H1 (cell line): ENCODE measurements around the gene EPB41L4B. TPM values are rescaled to one million over a fixed set of nuclear protein-coding genes. Genes with fewer than 3 reads are reported as not detected.

Source experiments
- RBBP5 ChIP-seq: IDR thresholded peaks from 2 replicates; pipeline ENCODE4 v1.7.1; 2012; ENCODE audit warnings: low read depth, mild to moderate bottlenecking, inconsistent platforms, low read length, moderate library complexity, borderline replicate concordance
- SAP30 ChIP-seq: fragments of 300-600 bp; sonication (generic); IDR thresholded peaks from 2 replicates; pipeline ENCODE4 v1.7.1; 2012; ENCODE audit warnings: low read length, moderate library complexity, mild to moderate bottlenecking, inconsistent platforms; ENCODE audit not compliant: insufficient read depth, insufficient replicate concordance
- SIRT6 ChIP-seq: IDR thresholded peaks from one replicate; pipeline ENCODE4 v1.7.1; 2012; ENCODE audit warnings: low read length, inconsistent platforms
- USF2 ChIP-seq: IDR thresholded peaks from 2 replicates; pipeline ENCODE4 v1.6.1; 2011; ENCODE audit warnings: low read length, improper control_type of control experiment
- polyA plus RNA-seq, 7 experiments: library from polyadenylated mRNA; depleted of rRNA in 3 of 7; stranded (reverse) in 5 of 7; unstranded in 2 of 7; fragments of >200 nt in 5 of 7; fragments of 200-250 nt in 2 of 7; gene quantifications; 1 replicate in 5 of 7; 2 replicates in 1 of 7; 4 replicates in 1 of 7; pipeline versions ENCODE4 v1.2.1 to v1.2.3, GENCODE V29; 2011 to 2013; ENCODE audit warnings: missing spikeins in 2 of 7, mixed read lengths in 2 of 7
- total RNA-seq: library from RNA; stranded (reverse); fragmentation: NEBNext Ultra II Directional; extraction: Animal tissue kit (Norgen Biotek cat#: 25700); gene quantifications from 2 replicates; pipeline ENCODE4 v1.2.1, GENCODE V29; 2021

Gene EPB41L4B
- total and polyA plus RNA-seq, 2 of the 8 experiments (the other 6 are each of a cell fraction or from before 2014, with no cell fraction given), result 11.9 to 25.0 TPM

DNA sequence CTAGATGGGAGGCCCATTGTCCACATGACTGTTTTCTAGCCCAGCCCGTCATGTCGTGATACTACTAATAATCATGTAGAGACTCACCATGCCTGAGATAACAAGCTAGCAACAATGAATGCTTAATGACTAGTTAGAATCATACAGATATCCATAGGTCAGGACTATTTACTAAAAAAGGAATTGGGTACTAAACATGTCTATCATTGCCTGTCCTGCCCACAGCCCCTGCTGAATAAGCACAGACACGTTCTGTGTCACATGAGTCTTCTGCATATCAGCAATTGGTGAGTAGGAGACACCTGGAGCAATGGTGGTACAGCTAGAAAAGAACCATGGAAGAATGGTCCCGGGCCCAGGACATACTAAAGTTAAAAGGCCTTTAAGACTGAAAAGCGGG, 171.8 kb downstream of the EPB41L4B start (continued):
- TF ChIP-seq USF2 (no peak), SIRT6 (no peak), SAP30 (no peak), RBBP5 (no peak)
